ENCODE measurements around the gene MRPL20.

DNA sequence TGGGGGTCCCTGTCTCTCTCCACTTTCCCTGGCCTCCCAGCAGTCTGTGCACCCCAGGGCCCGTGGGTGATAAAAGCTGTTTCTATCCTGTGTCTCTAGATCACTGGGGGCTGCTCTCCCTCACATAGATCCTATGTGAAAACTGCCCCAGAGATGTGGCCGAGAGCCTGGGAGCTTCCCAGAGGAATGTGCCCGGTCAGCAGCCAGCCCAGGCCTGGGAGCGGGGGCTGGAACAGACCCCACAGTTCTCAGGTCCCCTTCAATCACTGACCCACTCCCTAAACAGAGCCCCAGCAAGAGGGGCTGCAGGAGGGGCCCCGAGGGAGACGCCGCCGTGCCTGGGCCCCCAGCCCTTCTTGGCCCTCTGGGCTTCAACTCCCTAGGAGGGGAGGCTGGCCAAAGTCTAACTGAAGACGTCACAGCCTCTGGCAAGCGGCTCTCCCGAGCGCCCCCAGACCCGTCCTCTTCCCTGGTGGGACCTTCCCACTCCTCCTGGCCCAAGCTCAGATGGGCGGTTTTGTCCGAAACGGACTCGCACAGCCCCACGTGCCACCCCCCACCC, 49.1 kb downstream of the MRPL20 start:
- TF ChIP-seq, protein P1, sequence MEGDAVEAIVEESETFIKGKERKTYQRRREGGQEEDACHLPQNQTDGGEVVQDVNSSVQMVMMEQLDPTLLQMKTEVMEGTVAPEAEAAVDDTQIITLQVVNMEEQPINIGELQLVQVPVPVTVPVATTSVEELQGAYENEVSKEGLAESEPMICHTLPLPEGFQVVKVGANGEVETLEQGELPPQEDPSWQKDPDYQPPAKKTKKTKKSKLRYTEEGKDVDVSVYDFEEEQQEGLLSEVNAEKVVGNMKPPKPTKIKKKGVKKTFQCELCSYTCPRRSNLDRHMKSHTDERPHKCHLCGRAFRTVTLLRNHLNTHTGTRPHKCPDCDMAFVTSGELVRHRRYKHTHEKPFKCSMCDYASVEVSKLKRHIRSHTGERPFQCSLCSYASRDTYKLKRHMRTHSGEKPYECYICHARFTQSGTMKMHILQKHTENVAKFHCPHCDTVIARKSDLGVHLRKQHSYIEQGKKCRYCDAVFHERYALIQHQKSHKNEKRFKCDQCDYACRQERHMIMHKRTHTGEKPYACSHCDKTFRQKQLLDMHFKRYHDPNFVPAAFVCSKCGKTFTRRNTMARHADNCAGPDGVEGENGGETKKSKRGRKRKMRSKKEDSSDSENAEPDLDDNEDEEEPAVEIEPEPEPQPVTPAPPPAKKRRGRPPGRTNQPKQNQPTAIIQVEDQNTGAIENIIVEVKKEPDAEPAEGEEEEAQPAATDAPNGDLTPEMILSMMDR (IDR thresholded peaks at IDR 0.05; ENCODE audit: poor library complexity, severe bottlenecking) = no peak
- TF ChIP-seq EP300 (conservative IDR thresholded peaks at IDR 0.05; ENCODE audit: poor library complexity, severe bottlenecking) (no peak), REST (IDR thresholded peaks at IDR 0.05; ENCODE audit: borderline replicate concordance) (no peak), SMC3 (conservative IDR thresholded peaks at IDR 0.05; ENCODE audit: poor library complexity) (no peak), POLR2AphosphoS5 (IDR thresholded peaks at IDR 0.05) (no peak), EZH2 (IDR thresholded peaks at IDR 0.05; ENCODE audit: borderline replicate concordance, insufficient read depth, low read length, poor library complexity, severe bottlenecking) (no peak), RAD21 (conservative IDR thresholded peaks at IDR 0.05) (no peak), TAF1 (IDR thresholded peaks at IDR 0.05; ENCODE audit: low read depth) (no peak)

Data from neural cell (in vitro differentiated cells).